Mesenchymal stem cell (in vitro differentiated cells and primary cell): ENCODE data around the gene PER2.

Source experiments
- DNase-seq: peaks from one replicate; pipeline ENCODE4 v3.0.0-alpha.2; 2013
- H2AFZ ChIP-seq: one replicate; pipeline ENCODE4 v1.6.1; 2013; ENCODE audit warnings: low read depth, mild to moderate bottlenecking, control low read depth, inconsistent platforms, low read length, moderate library complexity
- H2AK5ac ChIP-seq: 2 replicates; pipeline ENCODE4 v1.6.1; 2013; ENCODE audit warnings: low read length, moderate library complexity, mild to moderate bottlenecking, inconsistent platforms; ENCODE audit not compliant: severe bottlenecking
- H2BK120ac ChIP-seq: one replicate; pipeline ENCODE4 v1.6.1; 2013; ENCODE audit warnings: low read depth, mild to moderate bottlenecking, inconsistent platforms, low read length, moderate library complexity
- H2BK12ac ChIP-seq, 2 experiments: one replicate each; pipeline ENCODE4 v1.6.1; 2013; ENCODE audit warnings: inconsistent platforms in 2 of 2, low read length in 2 of 2, mild to moderate bottlenecking in 2 of 2, moderate library complexity in 2 of 2, control low read depth in 1 of 2
- H2BK15ac ChIP-seq: one replicate; pipeline ENCODE4 v1.6.1; 2013; ENCODE audit warnings: mild to moderate bottlenecking, low read depth, inconsistent platforms; ENCODE audit not compliant: poor library complexity, severe bottlenecking
- H2BK5ac ChIP-seq: 2 replicates; pipeline ENCODE4 v1.6.1; 2013; ENCODE audit warnings: low read depth, mild to moderate bottlenecking, low read length, control low read depth, inconsistent platforms; ENCODE audit not compliant: poor library complexity, severe bottlenecking
- H3K14ac ChIP-seq, 2 experiments: one replicate each; pipeline ENCODE4 v1.6.1; 2013; ENCODE audit warnings: inconsistent platforms in 2 of 2, low read length in 2 of 2, control low read depth in 1 of 2, mild to moderate bottlenecking in 1 of 2, moderate library complexity in 1 of 2
- H3K18ac ChIP-seq, 2 experiments: one replicate each; pipeline ENCODE4 v1.6.1; 2013; ENCODE audit warnings: inconsistent platforms in 2 of 2, low read length in 2 of 2, control low read depth in 1 of 2, low read depth in 1 of 2, mild to moderate bottlenecking in 1 of 2
- H3K23ac ChIP-seq, 2 experiments: one replicate each; pipeline ENCODE4 v1.6.1; 2013; ENCODE audit warnings: inconsistent platforms in 2 of 2, low read length in 2 of 2, mild to moderate bottlenecking in 2 of 2, moderate library complexity in 2 of 2, control low read depth in 1 of 2
- H3K27ac ChIP-seq: 2 replicates; pipeline ENCODE4 v1.5.1; 2013; ENCODE audit warnings: mild to moderate bottlenecking, moderate library complexity, low read length, control low read depth, inconsistent platforms; ENCODE audit not compliant: poor library complexity, severe bottlenecking
- H3K27me3 ChIP-seq, 2 experiments: 2 replicates each; pipeline versions ENCODE4 v1.6.1 to v1.7.0; 2013; ENCODE audit warnings: low read length in 2 of 2, mild to moderate bottlenecking in 2 of 2, moderate library complexity in 2 of 2, control low read depth in 1 of 2, inconsistent platforms in 1 of 2; ENCODE audit not compliant: control insufficient read depth in 1 of 2, insufficient read depth in 1 of 2
- H3K36me3 ChIP-seq, 2 experiments: 2 replicates each; pipeline versions ENCODE4 v1.6.1 to v1.7.0; 2013; ENCODE audit warnings: low read length in 2 of 2, control low read depth in 1 of 2, inconsistent platforms in 1 of 2, low read depth in 1 of 2, mild to moderate bottlenecking in 1 of 2; ENCODE audit not compliant: insufficient read depth in 2 of 2, control insufficient read depth in 1 of 2
- H3K4ac ChIP-seq, 2 experiments: one replicate each; pipeline ENCODE4 v1.6.1; 2013; ENCODE audit warnings: inconsistent platforms in 2 of 2, low read length in 2 of 2, mild to moderate bottlenecking in 2 of 2, moderate library complexity in 2 of 2, control low read depth in 1 of 2, low read depth in 1 of 2
- H3K4me1 ChIP-seq: 2 replicates; pipeline ENCODE4 v1.6.1; 2013; ENCODE audit warnings: low read depth, low read length, control low read depth; ENCODE audit not compliant: control insufficient read depth, insufficient read depth
- H3K4me2 ChIP-seq: 2 replicates; pipeline ENCODE4 v1.6.1; 2013; ENCODE audit warnings: low read length, mild to moderate bottlenecking, inconsistent platforms; ENCODE audit not compliant: poor library complexity, severe bottlenecking
- H3K4me3 ChIP-seq, 2 experiments: 2 replicates each; pipeline versions ENCODE4 v1.5.1 to v1.7.0; 2013; ENCODE audit warnings: low read length in 2 of 2, mild to moderate bottlenecking in 2 of 2, control low read depth in 1 of 2, low read depth in 1 of 2; ENCODE audit not compliant: insufficient read depth in 1 of 2
- H3K79me1 ChIP-seq: replicated peaks from 2 replicates; pipeline ENCODE4 v1.6.1; 2013; ENCODE audit warnings: mild to moderate bottlenecking, control low read depth, low read length, inconsistent platforms; ENCODE audit not compliant: poor library complexity, severe bottlenecking
- H3K9ac ChIP-seq: 2 replicates; pipeline ENCODE4 v1.7.0; 2013; ENCODE audit warnings: mild to moderate bottlenecking, low read length, moderate library complexity
- H3K9me3 ChIP-seq: 2 replicates; pipeline ENCODE4 v1.7.0; 2013; ENCODE audit warnings: mild to moderate bottlenecking, low read length; ENCODE audit not compliant: control insufficient read depth
- H4K8ac ChIP-seq: one replicate; pipeline ENCODE4 v1.6.1; 2013; ENCODE audit warnings: inconsistent platforms, mild to moderate bottlenecking, low read length, moderate library complexity
- H4K91ac ChIP-seq: one replicate; pipeline ENCODE4 v1.6.1; 2013; ENCODE audit warnings: mild to moderate bottlenecking, low read length, inconsistent platforms
- WGBS: methylation state at CpG from one replicate; pipeline ENCODE4 v1.1.7; 2013; ENCODE audit warnings: mixed read lengths; 5-methylcytosine and 5-hydroxymethylcytosine counted together

Gene PER2

GRCh38 chr2:238322001-238322411 is 33.6 kb upstream of the PER2 start:
- H3K23ac ChIP-seq: no peak overlapping the region
- no peak overlapping the region for H3K4ac ChIP-seq
- DNase-seq: no peak
- H3K27me3 ChIP-seq: no peaks in the 10 kb centered on the region
- H4K91ac ChIP-seq: no peak overlapping the region
- no peak overlapping the region for H3K4me2 ChIP-seq
- no peak overlapping the region for H2BK15ac ChIP-seq
- H3K79me1 ChIP-seq: peaks cover 38% of the 10 kb centered on the region
- H3K9ac ChIP-seq: peak overlapping the region; percentile 82
- no peak overlapping the region for H2BK5ac ChIP-seq
- H3K27ac ChIP-seq: no peak overlapping the region
- no peak overlapping the region for H2AFZ ChIP-seq
- no peak overlapping the region for H2BK120ac ChIP-seq
- H3K4me1 ChIP-seq: peaks cover 14% of the 10 kb centered on the region
- WGBS: 95% methylated on average over 10 of the region's 10 CpGs
- no peak overlapping the region for H2AK5ac ChIP-seq
- H3K36me3 ChIP-seq: peaks cover 10 to 23% of the 10 kb centered on the region in 2 experiments
- H3K18ac ChIP-seq: no peak overlapping the region
- H4K8ac ChIP-seq: no peak overlapping the region
- no peak overlapping the region for H2BK12ac ChIP-seq
- H3K14ac ChIP-seq: no peak overlapping the region
- no peaks in the 10 kb centered on the region for H3K9me3 ChIP-seq
- peak overlapping the region in 1 of 2 experiments; percentile 82 for H3K4me3 ChIP-seq

GRCh38 chr2:238321467-238321866 is 33.1 kb upstream of the PER2 start:
- Histone ChIP-seq H3K4me1 (peaks cover 14% of the 10 kb centered on the region), H2BK12ac (no peak overlapping the region), H3K27me3 (peaks cover 0 to under 1% of the 10 kb centered on the region in 2 experiments), H3K9ac (peak overlapping the region; percentile 82), H3K4me3 (peak overlapping the region in 1 of 2 experiments; percentile 82), H4K91ac (no peak overlapping the region), H3K9me3 (no peaks in the 10 kb centered on the region), H2AFZ (no peak overlapping the region), H2AK5ac (no peak overlapping the region), H2BK5ac (no peak overlapping the region), H3K4ac (no peak overlapping the region), H2BK120ac (no peak overlapping the region), H3K36me3 (peaks cover 10 to 18% of the 10 kb centered on the region in 2 experiments), H3K14ac (no peak overlapping the region), H3K79me1 (peaks cover 34% of the 10 kb centered on the region), H3K23ac (peak overlapping the region in 1 of 2 experiments; percentile 5), H4K8ac (no peak overlapping the region), H3K18ac (no peak overlapping the region), H2BK15ac (no peak overlapping the region), H3K27ac (no peak overlapping the region), H3K4me2 (peak overlapping the region; percentile 71)
- DNase-seq: no peak
- 83% methylated on average over 9 of the region's 9 CpGs for WGBS

GRCh38 chr2:238320648-238321281 is 32.4 kb upstream of the PER2 start:
- no peak overlapping the region for H2AK5ac ChIP-seq
- no peak overlapping the region for H4K91ac ChIP-seq
- H3K79me1 ChIP-seq: peaks cover 27% of the 10 kb centered on the region
- H3K36me3 ChIP-seq: peaks cover 5 to 12% of the 10 kb centered on the region in 2 experiments
- H3K9me3 ChIP-seq: no peaks in the 10 kb centered on the region
- peak overlapping the region; percentile 57 for H2AFZ ChIP-seq
- H3K4me1 ChIP-seq: peaks cover 14% of the 10 kb centered on the region
- WGBS: under 1% methylated on average over 39 of the region's 65 CpGs
- H3K23ac ChIP-seq: peak overlapping the region in 1 of 2 experiments; percentile 96
- peak overlapping the region; percentile 12 for H2BK15ac ChIP-seq
- H2BK120ac ChIP-seq: no peak overlapping the region
- peak overlapping the region; percentile 42 to 58 for H3K4ac ChIP-seq
- no peak overlapping the region for H2BK5ac ChIP-seq
- H3K27ac ChIP-seq: no peak overlapping the region
- peaks cover 3 to 8% of the 10 kb centered on the region in 2 experiments for H3K27me3 ChIP-seq
- peak overlapping the region; percentile 61 to 62 for H3K14ac ChIP-seq
- H3K4me3 ChIP-seq: peak overlapping the region; percentile 82 to 83
- peak; percentile 34 for DNase-seq
- no peak overlapping the region for H2BK12ac ChIP-seq
- peak overlapping the region; percentile 71 to 81 for H3K18ac ChIP-seq
- peak overlapping the region; percentile 82 for H3K9ac ChIP-seq
- peak overlapping the region; percentile 71 for H3K4me2 ChIP-seq
- no peak overlapping the region for H4K8ac ChIP-seq

GRCh38 chr2:238320246-238320647 is 31.8 kb upstream of the PER2 start, which contains the start of gene TRAF3IP1:
Gene TRAF3IP1, plus strand, starts transcription at chr2:238320518. Its CDS starts 145 bp downstream, at chr2:238320663.
- Histone ChIP-seq H3K27ac (no peak within 1 kb of the TSS), H3K14ac (peak within 1 kb of the TSS; percentile 61 to 62), H2BK12ac (no peak within 1 kb of the TSS), H3K4me1 (peaks cover 14% of the 10 kb centered on the region), H3K18ac (peak within 1 kb of the TSS; percentile 71 to 81), H3K23ac (peak within 1 kb of the TSS in 1 of 2 experiments; percentile 96), H3K27me3 (peaks cover 3 to 10% of the 10 kb centered on the region in 2 experiments), H2AK5ac (no peak within 1 kb of the TSS), H2BK120ac (no peak within 1 kb of the TSS), H3K4me2 (peak within 1 kb of the TSS; percentile 71), H4K91ac (no peak within 1 kb of the TSS), H3K9ac (peak within 1 kb of the TSS; percentile 82), H3K4me3 (peak within 1 kb of the TSS; percentile 83 to 88), H3K79me1 (peaks cover 26% of the 10 kb centered on the region), H3K9me3 (no peaks in the 10 kb centered on the region), H2BK15ac (peak within 1 kb of the TSS; percentile 12), H2BK5ac (no peak within 1 kb of the TSS), H3K36me3 (peaks cover 3 to 11% of the 10 kb centered on the region in 2 experiments), H2AFZ (peak within 1 kb of the TSS; percentile 86), H3K4ac (peak within 1 kb of the TSS; percentile 42 to 58), H4K8ac (no peak within 1 kb of the TSS)
- 2% methylated on average over 41 of the region's 58 CpGs for WGBS
- DNase-seq: peak; percentile 91
